ENCODE measurements around the gene PHACTR1.

DNA sequence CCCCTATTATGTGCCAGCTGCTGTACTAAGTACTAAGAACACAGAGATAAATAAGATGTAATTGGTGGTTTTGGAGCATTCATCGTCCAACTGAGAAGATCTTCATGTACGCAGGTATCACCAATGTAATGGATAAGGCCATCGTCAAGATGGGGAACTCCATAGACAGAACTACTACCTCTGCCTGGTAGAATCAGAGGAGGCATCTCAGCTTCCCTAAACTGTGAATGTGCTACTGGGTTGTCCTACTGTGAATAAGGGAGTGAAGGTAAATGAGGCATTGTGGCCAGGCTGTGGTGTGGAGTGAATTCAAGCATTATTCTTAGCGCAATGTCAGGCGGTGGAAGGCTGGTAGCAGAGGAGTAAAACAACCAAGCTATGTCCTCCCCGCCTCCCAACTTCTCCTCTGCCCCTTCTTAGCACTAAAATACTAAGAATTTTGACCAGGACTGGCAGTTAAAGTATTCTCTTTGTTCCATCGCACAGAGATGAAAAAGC is 543.6 kb downstream of the PHACTR1 start:
- TF ChIP-seq POLR2A (IDR thresholded peaks at IDR 0.05) = no peak
- TF ChIP-seq, protein P1, sequence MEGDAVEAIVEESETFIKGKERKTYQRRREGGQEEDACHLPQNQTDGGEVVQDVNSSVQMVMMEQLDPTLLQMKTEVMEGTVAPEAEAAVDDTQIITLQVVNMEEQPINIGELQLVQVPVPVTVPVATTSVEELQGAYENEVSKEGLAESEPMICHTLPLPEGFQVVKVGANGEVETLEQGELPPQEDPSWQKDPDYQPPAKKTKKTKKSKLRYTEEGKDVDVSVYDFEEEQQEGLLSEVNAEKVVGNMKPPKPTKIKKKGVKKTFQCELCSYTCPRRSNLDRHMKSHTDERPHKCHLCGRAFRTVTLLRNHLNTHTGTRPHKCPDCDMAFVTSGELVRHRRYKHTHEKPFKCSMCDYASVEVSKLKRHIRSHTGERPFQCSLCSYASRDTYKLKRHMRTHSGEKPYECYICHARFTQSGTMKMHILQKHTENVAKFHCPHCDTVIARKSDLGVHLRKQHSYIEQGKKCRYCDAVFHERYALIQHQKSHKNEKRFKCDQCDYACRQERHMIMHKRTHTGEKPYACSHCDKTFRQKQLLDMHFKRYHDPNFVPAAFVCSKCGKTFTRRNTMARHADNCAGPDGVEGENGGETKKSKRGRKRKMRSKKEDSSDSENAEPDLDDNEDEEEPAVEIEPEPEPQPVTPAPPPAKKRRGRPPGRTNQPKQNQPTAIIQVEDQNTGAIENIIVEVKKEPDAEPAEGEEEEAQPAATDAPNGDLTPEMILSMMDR (IDR thresholded peaks at IDR 0.05) = no peak
